HG03060 (cell line): Measurements from ENCODE around the gene OR2C1.

Source experiments
- ATAC-seq: cut with Tn5 transposase; IDR thresholded peaks from one replicate; pipeline ENCODE4 v1.9.1; 2021; ENCODE audit warnings: low read depth, moderate number of reproducible peaks; ENCODE audit not compliant: unreplicated experiment

The OR2C1 gene

DNA sequence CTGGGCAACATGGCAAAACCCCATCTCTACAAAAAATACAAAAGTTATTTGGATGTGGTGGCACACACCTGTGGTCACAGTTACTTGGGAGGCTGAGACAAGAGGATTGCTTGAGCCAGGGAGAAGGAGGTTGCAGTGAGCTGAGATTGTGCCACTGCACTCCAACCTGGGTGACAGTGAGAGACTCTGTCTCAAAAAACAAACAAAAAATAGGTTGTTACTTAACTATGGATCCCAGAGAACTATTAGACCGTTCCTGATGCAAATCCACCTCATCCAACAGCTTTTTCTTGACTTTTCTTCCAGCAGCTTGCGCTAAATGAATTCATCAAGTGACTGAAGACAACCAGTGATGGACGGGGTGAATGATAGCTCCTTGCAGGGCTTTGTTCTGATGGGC is at the start of gene OR2C1:
OR2C1 (plus strand) TSS at position 301 of the 400 bp plus-strand sequence; CDS start at position 353, 52 bp downstream.
- ATAC-seq, result no peak

DNA sequence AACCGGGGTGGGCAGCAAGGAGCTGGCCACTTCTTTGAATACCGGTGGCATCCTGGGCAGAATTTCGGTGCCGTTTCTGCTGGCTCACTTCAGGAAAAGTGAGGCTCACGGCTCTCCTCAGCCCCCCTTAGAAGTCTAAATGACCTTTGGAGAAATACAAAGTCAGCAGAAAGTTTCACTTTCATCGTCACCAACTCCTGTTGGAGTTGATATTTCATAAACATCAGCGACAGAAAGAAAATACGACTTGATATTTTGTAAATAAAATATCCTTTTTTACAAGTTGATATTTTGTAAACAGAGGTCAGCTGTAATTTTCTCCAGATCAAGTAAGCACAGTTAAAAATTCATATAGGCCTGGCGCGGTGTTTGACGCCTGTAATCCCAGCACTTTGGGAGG is 49.6 kb upstream of the OR2C1 start:
- ATAC-seq, result no peak

DNA sequence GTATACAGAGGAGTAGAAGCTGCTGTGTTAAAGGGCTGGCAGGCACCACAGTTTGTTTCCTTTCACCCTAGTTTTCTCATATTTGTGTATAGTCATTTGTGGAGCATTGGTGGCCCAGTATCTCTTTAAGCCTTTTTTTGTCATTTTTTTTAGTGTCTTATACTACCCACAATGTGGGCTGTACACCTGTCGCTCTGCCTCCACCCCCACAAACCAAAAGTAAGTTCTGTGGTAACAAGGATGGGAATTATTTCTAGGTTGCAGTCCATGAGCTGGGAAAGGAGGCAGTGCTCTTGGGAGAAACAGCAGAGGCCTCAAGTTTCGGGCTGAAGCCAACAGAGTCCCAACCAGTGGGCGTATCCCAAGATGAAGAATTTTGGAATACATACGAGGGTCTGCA is 44.2 kb upstream of the OR2C1 start:
- no peak for ATAC-seq

DNA sequence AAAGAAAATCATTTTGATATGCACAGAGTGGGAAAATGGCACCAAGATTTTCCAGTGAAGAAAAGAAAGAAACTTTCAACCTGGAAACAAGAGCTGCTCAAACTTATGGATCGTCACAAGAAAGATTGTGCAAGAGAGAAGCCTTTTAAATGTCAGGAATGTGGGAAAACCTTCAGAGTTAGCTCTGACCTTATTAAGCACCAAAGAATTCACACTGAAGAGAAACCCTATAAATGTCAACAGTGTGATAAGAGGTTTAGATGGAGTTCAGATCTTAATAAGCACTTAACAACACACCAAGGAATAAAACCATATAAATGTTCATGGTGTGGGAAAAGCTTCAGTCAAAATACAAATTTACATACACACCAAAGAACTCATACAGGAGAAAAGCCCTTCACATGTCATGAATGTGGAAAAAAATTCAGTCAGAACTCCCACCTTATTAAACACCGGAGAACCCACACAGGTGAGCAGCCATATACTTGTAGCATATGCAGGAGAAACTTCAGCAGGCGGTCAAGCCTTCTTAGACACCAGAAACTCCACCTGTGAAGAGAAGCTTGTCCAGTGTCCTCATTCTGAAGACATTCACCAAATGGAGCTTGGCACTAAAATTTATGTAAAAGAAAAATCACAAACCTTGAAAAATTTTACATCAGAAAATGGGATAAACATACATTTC is 38.2 kb upstream of the OR2C1 start:
- ATAC-seq, result no peak

DNA sequence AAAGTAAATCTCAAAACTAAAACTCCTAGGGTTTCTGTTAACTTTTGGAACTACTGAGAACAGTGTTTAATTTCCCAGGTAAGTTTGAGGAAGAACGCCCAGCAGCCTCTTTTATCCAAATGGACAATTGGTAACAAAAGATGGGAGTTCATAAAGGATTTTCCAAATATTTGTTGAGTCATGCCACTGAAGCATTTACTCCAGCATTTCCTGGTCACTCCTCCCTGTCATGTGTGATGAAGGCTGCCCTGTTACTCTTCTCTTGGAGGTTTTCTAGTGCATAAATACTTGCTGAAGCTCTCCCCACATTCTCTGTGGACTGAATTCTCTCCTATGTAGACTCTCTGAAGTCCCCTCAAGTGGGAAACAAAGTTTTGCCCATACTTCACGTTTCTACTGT is 33.9 kb upstream of the OR2C1 start:
- no peak for ATAC-seq

DNA sequence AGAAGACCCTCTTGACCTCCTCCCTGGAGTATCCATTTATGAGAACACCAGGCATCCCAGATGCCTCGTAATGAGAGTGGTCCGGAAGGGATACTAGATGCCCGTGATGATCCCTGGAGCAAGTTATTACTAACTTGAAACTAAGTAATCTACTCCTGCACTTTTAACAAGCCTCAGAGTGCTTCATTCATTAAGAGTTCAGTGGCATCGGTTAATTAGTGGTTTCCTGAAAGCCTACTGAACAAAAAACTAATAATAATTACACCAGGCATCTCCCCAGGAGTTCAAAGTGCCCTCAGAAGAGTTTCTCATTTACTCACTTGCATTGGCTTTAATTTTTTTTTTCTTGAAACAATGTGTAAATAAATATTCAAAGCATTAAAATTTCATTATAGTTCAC is 28.2 kb upstream of the OR2C1 start:
- no peak for ATAC-seq

DNA sequence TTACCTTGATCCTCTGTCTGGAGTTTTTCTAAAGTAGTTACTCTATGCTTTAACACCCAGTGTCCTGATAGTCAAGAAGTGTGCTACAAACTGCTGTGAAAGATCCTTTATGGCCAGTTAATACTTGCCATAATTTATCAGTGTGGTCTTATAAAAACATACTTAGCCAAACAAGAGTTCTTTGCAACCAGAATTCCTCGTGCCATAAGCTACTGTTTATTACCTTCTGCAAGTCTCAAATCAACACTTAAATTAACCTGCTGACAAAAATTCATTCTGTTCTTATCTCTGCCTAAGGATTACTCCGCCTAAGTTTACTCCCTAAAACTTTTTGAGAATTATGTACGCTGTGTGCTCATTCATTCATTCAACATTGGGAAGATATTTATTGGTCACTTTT is 27.6 kb upstream of the OR2C1 start:
- ATAC-seq, result no peak

DNA sequence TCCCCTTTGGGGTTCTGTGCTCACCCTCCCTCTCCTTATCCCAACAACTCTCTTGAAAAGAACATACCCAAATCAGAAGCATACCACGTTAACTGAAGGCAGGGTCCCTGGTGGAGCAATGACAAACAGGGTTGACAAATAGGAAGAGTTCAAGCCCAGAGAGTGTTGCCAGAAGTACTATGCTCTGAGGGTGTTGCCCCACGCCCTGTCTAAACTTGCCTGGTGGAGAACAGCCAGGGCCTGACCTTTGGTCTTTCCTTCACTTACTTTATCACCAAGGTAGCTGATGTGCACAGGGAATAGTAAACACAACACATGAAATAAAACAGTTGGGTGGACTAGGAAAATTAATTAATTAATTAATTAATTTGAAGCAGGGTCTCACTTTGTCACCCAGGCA is 27.0 kb upstream of the OR2C1 start:
- ATAC-seq, result no peak

DNA sequence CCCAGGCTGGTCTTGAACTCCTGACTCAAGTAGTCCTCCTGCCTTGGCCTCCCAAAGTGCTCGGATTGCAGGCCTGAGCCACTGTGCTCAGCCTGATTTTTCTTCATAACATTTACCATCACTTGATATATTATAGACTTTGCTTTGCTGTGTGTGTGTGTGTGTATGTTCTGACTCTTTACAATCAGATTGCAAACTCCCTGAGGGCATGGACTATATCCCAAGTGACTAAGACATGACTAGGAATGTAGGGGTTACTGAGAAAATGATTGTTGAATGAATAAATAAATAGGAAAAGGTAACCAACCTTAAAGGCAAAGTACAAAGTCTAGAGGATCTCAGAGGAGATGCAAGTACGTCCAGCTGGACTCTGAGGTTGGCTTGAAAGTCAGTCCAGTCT is 9.6 kb upstream of the OR2C1 start:
- ATAC-seq, result no peak

DNA sequence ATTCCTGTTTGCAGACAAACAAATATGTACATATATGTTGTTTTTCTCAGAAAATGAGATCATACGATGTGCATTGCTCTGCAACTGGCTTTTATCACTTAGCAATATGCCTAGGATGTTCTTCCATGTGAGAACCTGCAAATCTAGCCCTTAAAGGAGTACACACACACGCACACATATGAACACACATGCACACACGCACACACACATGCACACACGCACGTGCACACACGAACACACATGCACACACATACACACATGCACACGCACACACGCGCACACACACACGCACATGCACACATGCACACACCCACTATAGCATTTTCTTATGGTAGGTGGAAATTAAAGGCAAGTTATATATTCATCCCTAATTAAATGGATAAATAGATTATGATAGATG is 8.1 kb upstream of the OR2C1 start:
- ATAC-seq, result no peak

DNA sequence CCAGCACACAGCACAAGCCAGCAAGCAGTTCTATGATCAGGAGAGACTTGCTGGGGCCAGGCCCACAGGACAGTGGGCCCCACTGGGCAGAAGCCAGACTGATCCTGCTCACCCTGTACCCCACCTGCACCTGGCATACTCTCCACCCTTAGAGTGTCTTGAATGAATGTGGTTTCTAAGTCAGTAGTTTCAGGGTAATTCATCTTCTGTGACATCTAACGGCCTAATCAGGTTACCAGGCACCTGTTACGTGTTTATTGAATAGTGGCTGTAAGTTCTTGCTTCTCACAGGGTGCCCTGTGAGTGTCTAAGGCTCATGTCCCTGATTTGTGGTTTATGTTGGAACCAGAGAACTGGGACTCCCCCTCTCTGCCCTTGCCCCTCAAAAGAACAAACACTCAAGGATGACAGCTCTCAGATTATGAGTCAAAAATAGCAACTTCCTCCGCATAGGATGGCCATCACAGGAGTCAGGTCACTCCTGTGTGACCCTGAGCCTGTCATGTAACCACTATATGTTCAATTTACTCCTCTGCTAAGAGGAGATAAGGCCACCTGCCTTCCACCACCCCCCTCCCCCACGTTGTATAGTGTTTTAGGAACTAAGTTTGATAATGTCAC is 7.0 kb upstream of the OR2C1 start:
- no peak for ATAC-seq

DNA sequence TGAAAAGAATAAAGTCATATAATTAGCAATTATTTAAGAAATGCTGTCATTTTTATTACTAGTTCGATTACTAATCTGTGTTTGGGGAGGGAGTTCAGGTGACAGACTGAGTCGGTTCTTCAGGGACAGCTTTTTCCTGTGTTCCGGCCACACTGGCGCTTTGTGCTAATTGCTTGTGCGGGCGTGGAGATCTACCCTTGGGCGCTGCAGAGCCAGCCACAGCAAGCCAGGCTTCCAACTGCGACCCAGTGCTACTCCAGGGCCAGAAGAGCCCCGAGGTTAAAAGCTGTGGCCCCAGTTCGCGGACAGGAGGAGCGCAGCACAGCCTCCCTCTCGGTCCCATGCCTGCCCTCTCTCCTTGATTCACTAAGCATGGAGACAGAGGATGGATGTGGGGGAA is 6.5 kb upstream of the OR2C1 start:
- ATAC-seq, result no peak

DNA sequence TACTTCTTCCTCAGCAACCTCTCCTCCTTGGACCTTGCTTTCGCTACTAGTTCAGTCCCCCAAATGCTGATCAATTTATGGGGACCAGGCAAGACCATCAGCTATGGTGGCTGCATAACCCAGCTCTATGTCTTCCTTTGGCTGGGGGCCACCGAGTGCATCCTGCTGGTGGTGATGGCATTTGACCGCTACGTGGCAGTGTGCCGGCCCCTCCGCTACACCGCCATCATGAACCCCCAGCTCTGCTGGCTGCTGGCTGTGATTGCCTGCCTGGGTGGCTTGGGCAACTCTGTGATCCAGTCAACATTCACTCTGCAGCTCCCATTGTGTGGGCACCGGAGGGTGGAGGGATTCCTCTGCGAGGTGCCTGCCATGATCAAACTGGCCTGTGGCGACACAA is 429 bp downstream of the OR2C1 start:
- no peak for ATAC-seq

DNA sequence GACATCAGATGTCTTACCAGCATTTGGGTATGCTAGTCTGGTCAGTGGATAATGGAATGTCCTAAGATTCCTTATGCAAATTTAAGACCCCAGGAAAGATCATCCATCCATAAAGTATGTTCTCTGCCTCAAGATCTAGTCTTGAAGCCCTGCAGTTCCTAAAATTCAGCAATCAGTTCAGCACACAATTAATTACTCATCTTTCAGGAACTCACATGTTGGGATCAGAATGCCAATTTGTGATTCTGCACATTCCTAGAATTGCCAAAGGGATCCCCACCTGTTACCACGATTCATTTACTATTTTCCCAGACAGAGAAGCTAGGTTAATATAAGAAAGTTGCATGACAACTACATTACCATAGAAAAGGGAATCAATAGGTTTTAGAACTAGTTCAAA is 3.2 kb downstream of the OR2C1 start:
- ATAC-seq, result no peak

DNA sequence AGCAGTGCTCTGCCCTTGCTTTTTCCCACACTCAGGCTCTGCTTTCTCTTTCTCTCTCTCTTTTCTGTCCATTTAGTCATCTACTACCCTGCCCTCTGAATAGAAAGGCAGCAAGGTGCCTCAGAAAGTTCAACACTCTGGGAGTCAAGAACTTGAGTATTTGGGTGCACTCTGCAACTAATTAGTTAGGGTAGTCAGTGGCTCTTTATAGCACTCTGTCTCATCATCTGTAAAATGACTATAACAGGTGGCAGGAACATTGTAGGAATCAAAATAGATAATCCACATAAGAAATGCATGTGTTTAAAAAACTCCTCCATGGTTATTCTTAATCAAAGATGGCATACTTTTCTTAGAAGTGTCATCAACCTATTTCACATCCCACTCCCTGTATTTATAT is 7.2 kb downstream of the OR2C1 start:
- ATAC-seq, result no peak

DNA sequence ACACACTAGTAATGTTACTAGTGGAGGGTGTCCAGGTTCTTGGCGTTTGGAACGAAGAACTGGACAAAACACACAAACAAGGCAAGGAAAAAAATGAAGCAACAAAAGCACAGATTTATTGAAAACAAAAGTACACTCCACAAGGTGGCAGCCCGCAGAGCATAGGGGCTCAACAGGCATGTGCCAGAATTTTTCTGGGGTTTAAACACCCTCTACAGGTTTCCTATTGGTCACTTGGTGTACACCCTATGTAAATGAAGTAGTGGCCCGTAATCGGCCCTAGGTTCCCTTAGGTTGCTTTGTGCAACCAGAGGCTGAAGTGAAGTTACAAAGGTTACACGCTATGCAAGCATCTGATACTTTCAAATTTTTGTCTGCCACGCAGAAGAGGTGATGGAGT is 8.1 kb downstream of the OR2C1 start:
- ATAC-seq, result no peak

DNA sequence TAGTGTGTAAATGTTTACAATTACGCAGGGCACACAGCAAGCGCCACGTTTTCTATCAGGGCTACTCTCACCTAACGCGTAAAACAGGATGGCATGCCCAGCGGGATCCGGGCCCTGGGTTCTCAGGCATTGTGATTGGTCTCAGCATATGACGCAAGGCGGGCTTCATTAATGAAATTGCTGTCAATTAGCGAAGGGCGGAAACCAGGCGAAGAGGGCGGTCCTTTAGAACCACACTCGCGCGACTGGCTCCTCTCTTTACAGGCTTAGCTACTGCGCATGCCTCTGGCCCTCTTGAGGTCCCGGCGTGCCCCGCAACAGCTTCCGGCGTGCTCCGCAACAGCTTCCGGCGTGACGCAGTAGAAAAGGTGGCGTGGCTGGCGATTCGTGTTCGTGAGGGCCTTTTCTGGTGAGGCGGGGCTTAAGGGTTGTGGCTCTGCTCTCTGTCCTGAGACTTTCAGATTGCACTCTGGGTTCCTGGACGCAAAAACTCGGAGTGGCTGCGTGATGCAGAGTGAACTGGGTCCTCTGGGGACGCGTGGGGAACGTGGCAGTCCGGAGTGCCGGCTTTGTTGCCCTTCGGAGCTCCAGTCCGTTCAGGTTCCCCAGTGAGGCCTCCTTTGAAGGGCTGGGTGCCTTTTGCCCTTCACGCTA is 9.2 kb downstream of the OR2C1 start:
- ATAC-seq, result no peak

DNA sequence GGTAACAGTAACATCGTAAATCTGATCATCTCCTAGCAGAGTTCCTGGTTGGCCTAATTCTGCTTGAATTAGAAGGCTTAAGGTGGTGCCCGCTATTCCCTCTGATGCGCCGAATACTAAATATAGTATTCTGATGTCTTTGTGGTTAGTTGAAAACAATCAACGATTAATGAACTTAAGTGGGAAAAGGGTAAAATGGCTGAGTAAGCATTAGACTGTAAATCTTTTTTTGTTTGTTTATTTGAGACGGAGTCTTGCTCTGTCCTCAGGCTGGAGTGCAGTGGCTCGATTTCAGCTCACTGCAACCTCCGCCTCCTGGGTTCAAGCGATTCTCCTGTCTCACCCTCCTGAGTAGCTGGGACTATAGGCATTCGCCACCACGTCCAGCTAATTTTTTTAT is 13.4 kb downstream of the OR2C1 start:
- ATAC-seq, result no peak

DNA sequence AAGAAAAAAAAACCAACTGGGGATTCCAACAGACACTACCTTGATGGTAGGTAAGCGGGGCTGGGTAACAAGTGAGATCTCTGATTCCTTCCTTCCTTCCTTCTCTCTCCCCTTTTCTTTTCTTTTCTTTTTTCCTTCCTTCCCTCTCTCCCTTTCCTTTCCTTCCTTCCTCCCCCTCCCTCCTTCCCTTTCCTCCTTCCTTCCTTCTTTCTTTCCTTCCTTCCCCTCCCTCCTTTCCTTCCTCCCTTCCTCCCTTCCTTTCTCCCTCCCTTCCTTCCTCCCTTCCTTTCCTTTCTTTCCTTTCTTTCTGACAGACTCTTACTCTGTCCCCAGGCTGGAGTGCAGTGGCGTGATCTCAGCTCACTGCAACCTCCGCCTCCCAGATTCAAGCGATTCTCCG is 20.0 kb downstream of the OR2C1 start:
- ATAC-seq, result no peak

DNA sequence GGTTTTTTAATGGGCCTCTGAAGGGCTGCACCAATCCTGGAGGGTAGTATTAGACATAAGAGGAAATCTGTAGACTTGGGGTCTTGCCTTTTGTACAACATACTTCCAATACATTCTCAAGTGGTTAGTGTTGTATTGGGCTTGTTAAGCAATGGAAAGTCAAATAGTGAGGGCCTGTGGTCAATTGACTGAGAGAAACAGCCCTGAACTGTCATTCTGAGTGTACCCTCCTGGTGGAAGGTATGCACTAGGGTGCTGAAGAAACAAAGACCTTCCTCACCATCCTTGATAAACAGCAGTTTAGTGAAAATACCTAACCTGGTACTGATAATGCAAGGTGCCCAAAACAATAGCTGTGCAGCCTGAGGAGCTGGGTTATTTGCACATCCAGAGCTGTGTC is 22.2 kb downstream of the OR2C1 start:
- ATAC-seq, result no peak

DNA sequence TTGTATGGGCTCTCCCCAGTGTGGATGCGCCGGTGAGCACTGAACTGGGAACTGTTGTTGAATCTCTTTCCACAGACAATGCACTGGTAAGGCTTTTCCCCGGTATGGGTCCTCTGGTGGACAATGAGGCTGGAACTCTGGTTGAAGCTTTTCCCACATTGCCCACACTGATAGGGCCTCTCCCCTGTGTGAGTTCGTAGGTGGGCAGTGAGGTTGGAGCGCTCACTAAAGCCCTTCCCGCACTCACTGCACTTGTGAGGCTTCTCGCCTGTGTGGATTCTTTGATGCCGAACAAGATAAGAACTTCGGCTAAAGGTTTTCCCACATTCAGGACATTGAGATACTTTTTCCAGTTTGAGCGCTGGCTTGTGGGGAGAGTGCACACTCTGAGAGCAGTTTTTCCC is 27.4 kb downstream of the OR2C1 start:
- ATAC-seq, result no peak

DNA sequence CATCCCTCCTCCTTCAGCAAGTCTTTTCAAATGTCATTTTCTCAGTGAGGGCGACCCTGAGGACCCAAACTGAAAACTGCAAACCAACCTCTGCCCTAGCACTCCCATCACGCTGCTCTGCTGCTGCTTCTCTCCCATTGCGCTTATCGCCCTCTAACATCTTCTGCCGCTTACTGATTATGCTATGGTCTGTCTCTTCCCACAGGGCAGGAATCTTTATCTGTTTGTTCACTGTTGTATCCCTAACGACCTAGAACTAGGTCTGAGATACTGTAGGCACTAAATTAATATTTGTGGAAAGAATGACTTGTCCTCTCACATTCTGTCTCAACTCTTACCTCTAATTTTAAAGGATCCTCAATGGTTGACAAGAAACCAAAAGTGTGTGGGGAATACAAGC is 32.6 kb downstream of the OR2C1 start:
- no peak for ATAC-seq
